H1 (cell line): ENCODE data around the gene DCBLD1. TPM values are rescaled to one million over a fixed set of nuclear protein-coding genes. Genes with fewer than 3 reads are reported as not detected.

ENCODE experiments used
- CHD7 ChIP-seq: fragments of 300-600 bp; sonication (generic); IDR thresholded peaks from 2 replicates; pipeline ENCODE4 v1.7.1; 2012; ENCODE audit warnings: low read length, moderate library complexity, mild to moderate bottlenecking, inconsistent platforms; ENCODE audit not compliant: insufficient replicate concordance
- EP300 ChIP-seq, 2 experiments: IDR thresholded peaks; 1 replicate in 1 of 2; 2 replicates in 1 of 2; pipeline ENCODE4 v1.6.1; 2011 to 2012; ENCODE audit warnings: low read depth in 2 of 2, low read length in 2 of 2, mild to moderate bottlenecking in 2 of 2, borderline replicate concordance in 1 of 2, inconsistent platforms in 1 of 2, moderate library complexity in 1 of 2
- FOSL1 ChIP-seq: IDR thresholded peaks from 2 replicates; pipeline ENCODE4 v1.6.1; 2011; ENCODE audit warnings: mild to moderate bottlenecking, low read depth, low read length, moderate library complexity; ENCODE audit not compliant: insufficient read depth
- GTF2F1 ChIP-seq: IDR thresholded peaks from 2 replicates; pipeline ENCODE4 v1.6.1; 2012; ENCODE audit warnings: low read depth, low read length, improper control_type of control experiment, borderline replicate concordance
- TAF7 ChIP-seq: optimal IDR thresholded peaks from 2 replicates; pipeline ENCODE3; 2011; ENCODE audit warnings: low read depth, mild to moderate bottlenecking, inconsistent platforms, low read length, moderate library complexity, borderline replicate concordance
- USF2 ChIP-seq: IDR thresholded peaks from 2 replicates; pipeline ENCODE4 v1.6.1; 2011; ENCODE audit warnings: low read length, improper control_type of control experiment
- polyA plus RNA-seq, 7 experiments: library from polyadenylated mRNA; depleted of rRNA in 3 of 7; stranded (reverse) in 5 of 7; unstranded in 2 of 7; fragments of >200 nt in 5 of 7; fragments of 200-250 nt in 2 of 7; gene quantifications; 1 replicate in 5 of 7; 2 replicates in 1 of 7; 4 replicates in 1 of 7; pipeline versions ENCODE4 v1.2.1 to v1.2.3, GENCODE V29; 2011 to 2013; ENCODE audit warnings: missing spikeins in 2 of 7, mixed read lengths in 2 of 7
- total RNA-seq: library from RNA; stranded (reverse); fragmentation: NEBNext Ultra II Directional; extraction: Animal tissue kit (Norgen Biotek cat#: 25700); gene quantifications from 2 replicates; pipeline ENCODE4 v1.2.1, GENCODE V29; 2021
- TF ChIP-seq, protein P1 (sequence below): IDR thresholded peaks from 2 replicates; pipeline ENCODE4 v1.6.1; 2012; ENCODE audit warnings: low read length, inconsistent platforms

The DCBLD1 gene
- total and polyA plus RNA-seq, 2 of the 8 experiments (the other 6 are each of a cell fraction or from before 2014, with no cell fraction given), result 3.9 to 11.2 TPM

GRCh38 chr6:117483004-117483644 is 650 bp downstream of the DCBLD1 start (continued):
- TF ChIP-seq TAF7 (no peak), GTF2F1 (no peak), USF2 (no peak), CHD7 (no peak), EP300 (IDR thresholded peaks at IDR 0.05; ENCODE audit: borderline replicate concordance in 1 of 2, low read depth in 2 of 2, low read length in 2 of 2) (no peak), FOSL1 (no peak)
- TF ChIP-seq, protein P1, sequence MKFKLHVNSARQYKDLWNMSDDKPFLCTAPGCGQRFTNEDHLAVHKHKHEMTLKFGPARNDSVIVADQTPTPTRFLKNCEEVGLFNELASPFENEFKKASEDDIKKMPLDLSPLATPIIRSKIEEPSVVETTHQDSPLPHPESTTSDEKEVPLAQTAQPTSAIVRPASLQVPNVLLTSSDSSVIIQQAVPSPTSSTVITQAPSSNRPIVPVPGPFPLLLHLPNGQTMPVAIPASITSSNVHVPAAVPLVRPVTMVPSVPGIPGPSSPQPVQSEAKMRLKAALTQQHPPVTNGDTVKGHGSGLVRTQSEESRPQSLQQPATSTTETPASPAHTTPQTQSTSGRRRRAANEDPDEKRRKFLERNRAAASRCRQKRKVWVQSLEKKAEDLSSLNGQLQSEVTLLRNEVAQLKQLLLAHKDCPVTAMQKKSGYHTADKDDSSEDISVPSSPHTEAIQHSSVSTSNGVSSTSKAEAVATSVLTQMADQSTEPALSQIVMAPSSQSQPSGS, result no peak
